MG63 (cell line): ENCODE measurements around the gene CCDC17. TPM values are rescaled to one million over a fixed set of nuclear protein-coding genes. Genes with fewer than 3 reads are reported as not detected.

Experiments used
- DNase-seq: peaks from one replicate; pipeline ENCODE4 v3.0.0-alpha.2; 2020
- H3K27me3 ChIP-seq: fragments of 250-450 bp; sonication (Bioruptor Pico); 2 replicates; pipeline ENCODE4 v1.5.1; 2020; ENCODE audit warnings: mild to moderate bottlenecking, moderate library complexity
- H3K36me3 ChIP-seq: fragments of 250-450 bp; sonication (Bioruptor Pico); 2 replicates; pipeline ENCODE4 v1.5.1; 2020; ENCODE audit warnings: mild to moderate bottlenecking, moderate library complexity
- H3K4me3 ChIP-seq: fragments of 250-450 bp; sonication (Bioruptor Pico); 2 replicates; pipeline ENCODE4 v1.5.1; 2020; ENCODE audit warnings: mild to moderate bottlenecking, moderate library complexity
- H3K9me3 ChIP-seq: fragments of 250-450 bp; sonication (Bioruptor Pico); 2 replicates; pipeline ENCODE4 v1.5.1; 2020; ENCODE audit warnings: mild to moderate bottlenecking, moderate library complexity
- total RNA-seq: library from RNA; depleted of rRNA; stranded (reverse); fragments of >200 nt; shearing (Covaris generic); gene quantifications from 2 replicates; pipeline ENCODE4 v1.2.3, GENCODE V29; 2014; ENCODE audit warnings: low replicate concordance; rRNA removed

Gene CCDC17
- total RNA-seq, result not detected in 2 replicates

DNA sequence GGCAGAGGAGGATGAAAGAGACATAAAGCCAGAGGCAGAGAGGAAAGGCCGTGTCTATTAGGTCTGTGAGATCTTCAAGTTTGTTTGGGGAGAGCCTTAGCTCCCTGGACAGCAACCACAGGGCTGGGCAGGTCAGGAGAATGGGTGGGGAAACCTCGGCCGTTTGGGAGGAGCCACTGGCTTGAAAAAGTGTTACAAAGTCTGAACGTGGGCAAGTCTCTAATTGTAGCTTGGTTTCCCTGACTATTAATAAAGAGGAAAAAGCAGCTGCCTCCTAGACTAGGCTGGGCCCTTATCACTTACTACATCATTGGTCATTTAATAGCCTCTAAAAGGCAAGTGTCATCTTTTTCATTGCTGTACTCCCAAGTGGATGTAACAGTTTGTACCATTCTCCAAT lies at the start of gene CCDC17:
Gene CCDC17, minus strand, starts transcription at position 83 of the 400 bp plus-strand sequence. CDS start 145 bp downstream, outside the sequence.
- Histone ChIP-seq H3K27me3 (no peaks in the 10 kb centered on the region), H3K9me3 (no peaks in the 10 kb centered on the region), H3K36me3 (peaks cover 30% of the 10 kb centered on the region), H3K4me3 (no peak within 1 kb of the TSS)
- no peak for DNase-seq

DNA sequence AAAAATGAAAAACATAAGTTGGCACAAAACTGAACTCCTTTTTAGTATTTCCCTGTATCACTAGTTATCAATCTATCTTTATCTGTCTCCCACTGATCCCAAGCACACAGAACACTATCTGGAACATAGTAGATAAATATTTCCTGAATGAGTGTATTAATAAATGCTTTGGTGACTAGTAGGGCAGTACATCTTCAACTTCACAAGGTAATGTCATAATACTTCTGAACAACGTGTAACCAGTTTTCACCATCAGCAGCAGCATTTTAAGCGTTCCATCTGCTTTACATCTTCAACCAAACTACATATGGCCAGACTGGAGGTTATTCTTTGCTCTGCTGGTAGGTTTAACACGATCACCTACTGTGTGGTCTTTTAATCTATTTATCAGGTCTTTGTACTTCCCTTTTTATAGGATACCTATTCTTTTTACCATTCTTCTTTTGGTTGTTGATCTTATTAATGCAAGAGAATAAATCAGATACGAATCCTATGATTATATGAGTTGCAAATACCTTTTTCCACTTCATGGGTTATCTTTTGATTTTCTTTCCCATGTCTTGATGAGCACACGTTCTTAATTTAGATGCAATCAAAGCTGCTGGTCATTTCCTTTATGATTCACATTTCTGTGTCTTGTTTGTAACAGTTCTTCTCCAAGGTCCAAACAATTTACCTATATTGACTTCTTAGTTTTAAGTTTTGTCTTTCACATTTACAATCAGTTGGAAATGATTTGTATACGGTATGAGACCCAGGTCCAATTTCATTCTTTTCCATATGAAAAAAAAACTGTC lies 46.2 kb upstream of the CCDC17 start:
- Histone ChIP-seq H3K9me3 (no peaks in the 10 kb centered on the region), H3K27me3 (no peaks in the 10 kb centered on the region), H3K36me3 (peaks cover 9% of the 10 kb centered on the region; the same call in 1 of the 2 replicates), H3K4me3 (no peak overlapping the region)
- DNase-seq, result no peak

DNA sequence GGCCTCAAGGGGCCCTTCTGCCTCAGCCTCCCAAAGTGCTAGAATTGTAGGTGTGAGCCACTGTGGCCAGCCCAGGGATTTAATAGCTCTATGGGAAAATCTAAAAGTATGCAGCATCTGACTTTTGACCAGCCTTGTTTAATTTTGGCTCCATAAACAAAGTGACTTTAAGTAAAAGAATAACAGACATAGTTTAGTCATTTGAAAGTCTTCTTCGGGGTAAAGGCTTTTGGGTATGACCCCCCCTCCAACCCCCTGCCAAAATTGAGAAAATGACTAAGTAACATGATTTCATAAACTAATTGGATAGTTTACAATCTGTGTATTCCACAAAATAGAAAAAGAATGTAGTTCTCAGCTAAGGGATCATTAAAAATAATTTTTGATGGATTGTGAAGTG lies 45.5 kb upstream of the CCDC17 start:
- Histone ChIP-seq H3K9me3 (no peaks in the 10 kb centered on the region), H3K27me3 (no peaks in the 10 kb centered on the region), H3K36me3 (peaks cover 9% of the 10 kb centered on the region; the same call in 1 of the 2 replicates), H3K4me3 (no peak overlapping the region)
- DNase-seq, result peak; percentile 23

DNA sequence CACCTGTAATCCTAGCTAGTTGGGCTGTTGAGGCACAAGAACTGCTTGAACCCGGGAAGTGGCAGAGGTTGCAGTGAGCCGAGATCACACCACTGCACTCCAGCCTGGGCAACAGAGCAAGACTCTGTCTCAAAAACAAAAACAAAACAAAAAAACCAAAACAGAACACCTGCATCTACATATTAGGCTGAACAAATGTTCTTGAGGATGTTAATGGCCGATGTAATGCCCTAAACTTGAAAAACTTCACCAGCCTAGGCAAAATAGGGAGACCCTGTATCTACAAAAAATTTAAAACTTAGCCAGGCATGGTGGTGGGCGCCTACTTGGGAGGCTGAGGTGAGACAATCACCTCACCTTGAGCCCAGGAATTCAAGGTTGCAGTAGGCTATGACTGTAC lies 44.7 kb upstream of the CCDC17 start:
- no peak for DNase-seq
- no peaks in the 10 kb centered on the region for H3K27me3 ChIP-seq

DNA sequence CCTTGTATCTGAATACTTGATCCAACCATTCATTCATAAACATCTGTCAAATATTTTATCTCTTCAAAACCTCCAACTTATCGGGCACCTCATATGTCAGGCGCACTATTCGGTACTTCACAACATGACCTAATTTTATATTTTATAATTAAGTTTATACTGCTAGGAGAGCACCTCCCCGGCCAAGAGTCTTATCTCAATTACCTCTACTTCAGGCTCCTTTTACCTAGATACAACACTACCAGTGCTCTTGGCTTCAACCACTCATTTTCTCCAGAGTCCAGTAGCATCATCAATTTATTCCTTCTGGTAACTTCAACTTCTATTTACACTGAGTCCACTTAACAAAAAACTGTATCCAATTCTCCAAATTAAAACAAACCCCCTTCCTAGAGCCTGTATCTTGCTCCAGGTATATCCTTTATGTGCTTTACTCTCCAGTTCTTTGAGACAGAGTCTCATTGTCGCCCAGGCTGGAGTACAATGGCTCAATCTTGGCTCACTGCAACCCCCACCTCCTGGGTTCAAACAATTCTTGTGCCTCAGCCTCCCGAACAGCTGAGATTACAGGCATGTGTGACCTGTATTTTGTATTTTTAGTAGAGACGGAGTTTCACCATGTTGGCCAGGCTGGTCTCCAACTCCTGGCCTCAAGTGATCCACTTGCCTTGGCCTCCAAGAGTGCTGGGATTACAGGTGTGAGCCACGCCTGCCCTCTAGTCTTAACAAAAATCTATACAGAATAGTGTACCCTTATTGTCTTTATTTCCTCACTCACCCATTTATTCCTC lies 43.7 kb upstream of the CCDC17 start:
- no peak for DNase-seq
- Histone ChIP-seq H3K27me3 (no peaks in the 10 kb centered on the region), H3K36me3 (peaks cover 9% of the 10 kb centered on the region; the same call in 1 of the 2 replicates), H3K4me3 (no peak overlapping the region), H3K9me3 (no peaks in the 10 kb centered on the region)

More for the DNA sequence above, 44.7 kb upstream of the CCDC17 start:
- H3K4me3 ChIP-seq, result no peak overlapping the region
- H3K9me3 ChIP-seq, result no peaks in the 10 kb centered on the region
- H3K36me3 ChIP-seq, result peaks cover 6% of the 10 kb centered on the region; the same call in 1 of the 2 replicates

DNA sequence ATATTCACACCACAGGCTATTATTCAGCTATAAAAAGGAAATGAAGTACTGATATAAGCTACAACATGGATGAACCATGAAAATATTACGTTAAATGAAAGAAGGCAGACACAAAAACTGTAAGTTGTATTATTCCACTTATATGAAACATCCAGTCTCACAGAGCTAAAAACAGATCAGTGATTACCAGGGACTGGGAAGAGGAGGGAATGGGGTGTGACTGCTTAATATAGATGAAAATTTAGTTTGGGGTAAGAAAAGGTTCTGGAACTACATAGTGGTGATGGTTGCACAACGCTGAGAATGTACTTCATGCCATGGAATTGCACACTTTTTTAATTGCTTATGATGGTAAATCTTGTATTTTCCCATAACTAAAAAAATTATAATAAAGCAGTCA lies 43.0 kb upstream of the CCDC17 start:
- no peaks in the 10 kb centered on the region for H3K27me3 ChIP-seq
- peaks cover 9% of the 10 kb centered on the region; the same call in 1 of the 2 replicates for H3K36me3 ChIP-seq
- H3K4me3 ChIP-seq, result no peak overlapping the region
- no peaks in the 10 kb centered on the region for H3K9me3 ChIP-seq
- DNase-seq, result no peak

DNA sequence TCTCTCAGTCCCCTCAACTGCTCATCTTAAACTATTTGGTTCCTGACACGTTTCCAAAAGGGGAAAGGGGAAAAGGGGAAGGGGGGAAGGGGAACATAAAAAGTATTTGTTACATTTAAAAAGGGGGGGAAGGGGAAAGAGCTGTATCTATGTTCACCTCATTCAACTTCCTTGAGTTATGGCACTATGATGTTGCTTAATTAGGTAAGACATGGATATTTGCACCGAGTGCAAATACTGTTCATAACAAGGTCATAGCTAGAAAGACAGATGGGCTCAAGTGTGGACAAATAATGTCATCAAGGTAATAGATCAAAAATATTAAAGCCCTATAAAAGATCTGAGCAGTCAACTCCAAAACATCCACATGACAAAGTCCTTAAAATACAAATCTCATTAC lies 36.5 kb upstream of the CCDC17 start:
- Histone ChIP-seq H3K4me3 (no peak overlapping the region), H3K36me3 (peaks cover 55% of the 10 kb centered on the region), H3K27me3 (no peaks in the 10 kb centered on the region), H3K9me3 (no peaks in the 10 kb centered on the region)
- no peak for DNase-seq

DNA sequence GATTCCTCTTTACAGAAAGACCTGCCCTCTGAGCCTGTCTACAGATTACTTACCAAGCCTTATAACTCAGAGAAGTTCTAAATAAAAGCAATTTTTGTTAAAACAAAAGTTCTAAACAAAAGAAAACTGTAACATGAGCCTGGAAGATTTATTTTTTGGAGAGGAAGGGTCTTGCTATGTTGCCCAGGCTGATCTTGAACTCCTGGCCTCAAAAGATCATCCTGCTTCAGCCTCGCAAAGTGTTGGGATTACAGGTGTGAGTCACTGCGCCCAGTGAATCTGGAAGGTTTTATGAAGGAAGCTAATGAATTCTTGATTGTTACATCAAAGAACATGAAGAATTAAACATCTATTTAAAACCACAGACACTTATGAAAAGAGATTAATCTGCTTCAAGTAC lies 35.4 kb upstream of the CCDC17 start:
- Histone ChIP-seq H3K36me3 (peaks cover 64% of the 10 kb centered on the region), H3K27me3 (no peaks in the 10 kb centered on the region), H3K4me3 (no peak overlapping the region), H3K9me3 (no peaks in the 10 kb centered on the region; the same call in 1 of the 2 replicates)
- no peak for DNase-seq

DNA sequence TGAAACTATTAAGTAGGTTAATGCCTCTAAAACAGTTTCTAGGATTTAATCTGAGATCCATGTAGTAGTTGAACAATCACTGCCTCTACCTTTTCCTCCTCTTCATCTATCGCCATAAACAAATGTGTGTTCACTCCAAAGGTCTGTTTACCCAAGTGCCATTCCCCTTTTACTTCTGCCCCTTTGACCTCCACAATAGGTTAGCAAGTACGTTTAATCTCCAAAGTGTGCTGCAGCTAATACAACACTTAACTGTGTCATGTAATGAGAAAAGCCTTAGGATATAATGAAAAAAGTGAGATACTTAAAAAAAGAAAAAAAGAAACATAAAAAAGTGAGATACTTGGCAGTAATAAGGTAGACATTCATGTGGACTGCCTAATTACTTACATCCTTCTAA lies 34.3 kb upstream of the CCDC17 start:
- DNase-seq, result no peak
- no peak overlapping the region for H3K4me3 ChIP-seq
- H3K9me3 ChIP-seq, result no peaks in the 10 kb centered on the region; the same call in 1 of the 2 replicates
- peaks cover 70% of the 10 kb centered on the region for H3K36me3 ChIP-seq
- H3K27me3 ChIP-seq, result no peaks in the 10 kb centered on the region

DNA sequence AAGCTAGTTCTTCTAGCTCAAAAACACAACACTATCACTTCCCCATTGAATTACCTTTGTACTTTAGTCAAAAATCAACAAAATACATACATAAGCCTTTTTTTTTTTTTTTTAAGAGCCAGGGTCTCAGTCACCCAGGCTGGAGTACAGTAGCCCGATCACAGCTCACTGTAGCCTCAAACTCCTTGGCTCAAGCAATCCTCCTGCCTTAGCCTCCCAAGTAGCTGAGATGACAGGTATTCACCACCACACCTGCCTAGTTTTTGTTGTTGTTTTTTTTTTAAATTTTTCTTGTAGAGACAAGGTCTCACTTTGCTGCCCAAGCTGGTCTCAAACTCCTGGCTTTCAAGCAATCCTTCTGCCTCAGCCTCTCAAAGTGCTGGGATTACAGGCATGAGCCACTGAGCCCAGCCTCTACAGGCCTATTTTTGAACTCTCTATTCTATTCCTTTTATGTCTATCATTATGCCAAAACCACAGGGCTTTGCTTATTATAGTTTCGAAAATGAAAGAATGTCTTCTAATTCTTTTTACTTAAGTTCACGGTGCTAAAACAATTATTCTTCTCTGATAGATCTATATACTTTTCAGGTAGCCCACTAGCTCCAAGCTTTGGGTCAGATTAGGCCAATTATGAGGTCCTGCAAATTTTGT lies 32.8 kb upstream of the CCDC17 start:
- no peak overlapping the region for H3K4me3 ChIP-seq
- no peak for DNase-seq
- peaks cover 77% of the 10 kb centered on the region for H3K36me3 ChIP-seq
- H3K9me3 ChIP-seq, result no peaks in the 10 kb centered on the region; the same call in 1 of the 2 replicates
- H3K27me3 ChIP-seq, result no peaks in the 10 kb centered on the region

DNA sequence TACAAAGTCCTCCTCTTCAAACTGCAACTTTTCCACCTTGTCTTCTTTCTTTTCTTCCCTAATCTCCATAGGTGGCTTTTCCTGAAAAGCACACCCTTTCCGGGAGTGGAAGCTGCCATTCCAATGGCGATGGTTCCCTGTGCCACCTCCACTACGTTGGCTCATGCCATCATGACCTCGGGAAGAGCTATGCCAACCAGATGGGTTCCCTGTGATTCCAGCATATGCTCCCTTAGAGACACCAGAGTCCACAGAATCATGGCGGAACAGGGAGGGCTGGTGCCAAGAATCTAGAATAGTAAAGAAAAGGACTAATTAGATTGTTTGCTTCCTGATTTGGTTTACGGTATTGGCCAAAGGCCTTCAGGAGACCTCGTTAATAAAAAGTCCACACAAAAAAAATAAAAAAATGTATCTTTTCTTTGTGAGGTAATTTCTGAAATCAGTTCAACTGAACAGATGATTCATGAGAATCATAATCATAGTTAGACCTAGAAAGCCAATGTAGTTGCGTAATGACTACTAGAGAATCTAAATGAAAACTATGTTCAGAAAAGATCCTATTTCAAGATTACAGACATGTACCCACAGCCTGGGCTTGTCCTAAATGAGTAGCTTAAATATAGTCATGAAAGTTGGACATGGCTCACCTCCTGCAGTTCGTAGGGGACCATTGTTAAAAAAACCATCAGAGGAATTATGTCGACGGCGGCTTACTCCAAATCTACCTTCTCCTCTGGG lies 30.9 kb upstream of the CCDC17 start:
- no peaks in the 10 kb centered on the region for H3K27me3 ChIP-seq
- H3K4me3 ChIP-seq, result no peak overlapping the region
- no peak for DNase-seq
- no peaks in the 10 kb centered on the region; the same call in 1 of the 2 replicates for H3K9me3 ChIP-seq
- H3K36me3 ChIP-seq, result peaks cover 82% of the 10 kb centered on the region

DNA sequence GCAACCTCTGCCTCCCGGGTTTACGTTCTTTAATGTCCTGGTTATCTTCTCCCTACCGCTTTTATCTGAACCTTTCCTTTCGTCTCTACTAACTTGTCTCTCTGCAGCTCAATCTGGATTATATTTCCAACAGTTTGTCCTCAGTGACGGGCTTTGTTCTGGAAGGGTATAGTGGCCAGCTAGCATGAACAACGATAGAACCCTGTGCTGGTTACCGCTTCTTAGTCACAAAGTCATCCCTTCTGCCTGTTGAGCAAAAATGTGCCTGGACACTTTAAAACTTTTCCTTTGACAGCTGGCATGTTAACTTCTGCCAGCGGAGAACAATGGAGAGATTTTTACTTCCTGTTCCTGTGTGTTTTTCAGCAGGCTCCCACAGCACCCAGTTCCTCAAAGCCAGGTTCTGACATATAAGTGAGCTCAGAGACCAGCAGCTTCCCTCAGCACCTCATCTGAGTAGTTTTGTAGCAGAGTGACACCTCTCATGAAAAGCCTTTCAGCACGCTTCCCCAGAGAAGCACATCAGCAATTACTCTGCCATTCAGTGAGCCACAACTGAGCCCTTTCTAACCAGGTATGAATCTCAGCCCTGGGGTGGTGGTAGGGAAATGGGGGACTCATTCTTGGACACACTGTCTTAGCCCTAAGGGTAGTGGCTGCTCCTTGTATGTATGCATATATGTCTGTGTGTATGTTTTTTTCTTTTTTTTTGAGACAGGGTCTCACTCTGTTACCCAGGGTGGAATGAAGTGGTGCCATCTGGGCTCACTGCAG lies 23.6 kb upstream of the CCDC17 start:
- H3K27me3 ChIP-seq, result no peaks in the 10 kb centered on the region
- DNase-seq, result no peak
- peaks cover 49% of the 10 kb centered on the region for H3K36me3 ChIP-seq
- H3K9me3 ChIP-seq, result no peaks in the 10 kb centered on the region
- no peak overlapping the region for H3K4me3 ChIP-seq

DNA sequence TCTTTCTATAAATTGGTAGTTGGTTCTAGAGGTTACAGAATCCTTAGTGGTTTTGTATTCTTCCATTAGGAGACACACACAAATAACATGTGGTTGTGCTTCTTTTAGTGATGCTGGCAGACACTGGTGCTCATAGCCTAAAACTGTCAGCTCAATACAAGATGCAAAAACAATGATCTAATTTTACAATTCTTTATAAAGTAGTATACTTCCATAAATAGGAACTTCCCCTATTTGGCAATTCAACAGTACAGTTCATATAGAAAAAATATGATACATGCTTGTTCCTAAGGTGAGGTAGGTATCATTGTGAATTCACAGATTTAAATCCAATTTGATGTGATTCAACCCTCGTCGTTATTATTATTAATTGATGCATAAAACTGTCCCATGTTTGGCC lies 20.8 kb upstream of the CCDC17 start:
- H3K27me3 ChIP-seq, result no peaks in the 10 kb centered on the region
- H3K4me3 ChIP-seq, result no peak overlapping the region
- H3K9me3 ChIP-seq, result no peaks in the 10 kb centered on the region
- peaks cover 48% of the 10 kb centered on the region for H3K36me3 ChIP-seq
- DNase-seq, result no peak

DNA sequence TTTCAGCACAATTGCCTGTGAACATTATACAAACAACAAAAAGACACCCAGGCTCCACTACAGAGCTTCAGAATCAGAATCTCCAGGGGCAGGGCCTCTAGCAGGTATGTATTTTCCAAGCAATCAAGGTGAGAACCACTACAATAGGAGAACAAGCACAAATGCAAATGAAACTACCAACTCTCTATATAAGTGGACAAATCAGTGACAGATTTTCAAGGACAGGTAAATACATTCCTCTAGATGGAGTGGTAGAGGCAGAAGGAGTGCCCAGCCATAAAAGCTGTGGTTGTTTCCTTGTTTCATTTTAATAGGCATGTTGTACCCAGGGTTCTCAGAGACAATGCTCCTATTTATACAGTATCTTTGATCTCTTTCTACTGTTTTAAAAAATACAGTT lies 20.1 kb upstream of the CCDC17 start:
- Histone ChIP-seq H3K9me3 (no peaks in the 10 kb centered on the region), H3K27me3 (no peaks in the 10 kb centered on the region), H3K36me3 (peaks cover 44% of the 10 kb centered on the region), H3K4me3 (no peak overlapping the region)
- no peak for DNase-seq

DNA sequence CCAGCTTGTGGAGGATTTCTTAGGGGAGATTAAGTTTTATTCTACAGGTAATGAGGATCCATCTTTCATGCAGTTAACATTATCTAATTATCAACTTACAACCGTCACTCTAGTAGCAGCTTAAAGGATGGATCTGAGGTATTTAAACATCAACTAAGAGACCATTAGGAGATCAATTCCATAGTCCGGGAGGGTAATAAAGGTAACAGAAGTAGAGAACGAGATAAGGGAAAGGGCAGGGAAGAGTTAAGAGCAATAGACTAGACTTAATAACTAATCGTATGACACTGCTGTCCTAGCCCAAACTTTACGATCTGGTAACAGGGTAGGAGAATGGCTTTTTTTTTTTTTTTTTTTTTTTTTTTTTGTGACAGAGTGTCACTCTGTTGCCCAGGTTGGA lies 19.5 kb upstream of the CCDC17 start:
- no peak for DNase-seq
- Histone ChIP-seq H3K36me3 (peaks cover 47% of the 10 kb centered on the region), H3K27me3 (no peaks in the 10 kb centered on the region), H3K4me3 (no peak overlapping the region), H3K9me3 (no peaks in the 10 kb centered on the region)

DNA sequence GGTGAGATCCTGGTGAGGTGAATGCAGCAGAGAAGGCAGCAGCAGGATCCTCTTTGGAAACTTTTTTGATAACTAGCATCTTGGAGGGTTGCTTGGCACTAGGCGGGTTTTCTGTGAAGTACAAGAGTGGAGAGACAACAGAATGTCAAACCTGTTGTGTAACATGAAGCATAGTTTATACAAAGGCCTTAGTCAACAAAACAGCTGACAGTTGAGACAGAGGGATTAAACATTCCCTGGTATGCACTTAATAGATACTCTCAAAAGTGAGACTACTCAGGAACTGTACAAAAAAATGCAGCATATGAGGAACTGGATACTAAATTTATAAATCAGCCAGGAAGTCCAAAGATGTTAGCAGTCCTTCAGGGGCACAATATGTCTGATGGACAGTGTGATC lies 16.4 kb upstream of the CCDC17 start:
- no peak for DNase-seq
- no peaks in the 10 kb centered on the region for H3K27me3 ChIP-seq
- no peaks in the 10 kb centered on the region for H3K9me3 ChIP-seq
- H3K4me3 ChIP-seq, result no peak overlapping the region
- H3K36me3 ChIP-seq, result peaks cover 63% of the 10 kb centered on the region
